Inflammatory macrophage treated with lipopolysaccharide for 4 hours (primary cell): ENCODE measurements around the gene CD84.
"Not testable (repeated sequence)": the region's sequence is repeated elsewhere in the genome, so short reads cannot be mapped to it uniquely, and the experiment has no call there.

Experiments
- DNase-seq: peaks from one replicate; pipeline ENCODE4 v3.0.0-alpha.2; 2020

Gene CD84

DNA sequence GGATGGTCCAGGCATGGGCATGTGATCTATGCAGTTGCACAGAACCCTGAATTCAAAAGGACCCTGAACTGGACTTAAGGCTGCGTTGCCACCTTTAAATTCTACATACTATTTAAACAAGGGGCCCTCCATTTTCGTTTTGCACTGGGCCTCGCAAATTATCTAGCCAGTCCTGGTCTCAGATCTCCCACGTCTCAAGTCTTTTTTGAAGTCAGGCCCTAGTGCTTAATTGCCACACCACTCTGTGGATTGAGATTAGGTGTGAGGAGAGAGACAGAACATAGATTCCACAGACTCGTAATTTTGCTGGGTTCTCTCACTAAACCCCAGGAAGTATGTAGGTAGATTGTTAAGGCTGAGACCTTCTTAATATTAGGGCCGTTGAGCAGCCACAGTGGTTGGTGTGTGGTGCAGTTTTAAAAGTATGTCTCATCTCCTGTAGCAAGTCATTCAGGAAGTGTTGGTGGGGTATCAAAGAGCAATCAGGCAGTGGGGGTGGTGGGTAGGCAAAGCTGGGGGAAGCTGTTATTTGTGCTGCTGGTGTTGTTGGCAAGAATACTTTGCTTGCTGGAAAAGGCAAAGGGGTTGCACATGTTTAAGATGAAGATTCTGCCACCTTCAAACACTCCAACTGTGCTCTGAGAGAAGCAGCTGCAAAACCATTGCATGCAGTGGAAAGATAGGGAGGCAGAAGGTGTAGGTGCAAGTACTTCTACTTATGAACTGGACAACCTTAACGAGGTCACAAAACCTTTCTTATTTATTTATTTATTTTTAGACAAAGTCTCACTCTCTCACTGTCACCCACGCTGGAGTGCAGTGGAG lies 11.2 kb downstream of the CD84 start:
- DNase-seq = peak; percentile 55

DNA sequence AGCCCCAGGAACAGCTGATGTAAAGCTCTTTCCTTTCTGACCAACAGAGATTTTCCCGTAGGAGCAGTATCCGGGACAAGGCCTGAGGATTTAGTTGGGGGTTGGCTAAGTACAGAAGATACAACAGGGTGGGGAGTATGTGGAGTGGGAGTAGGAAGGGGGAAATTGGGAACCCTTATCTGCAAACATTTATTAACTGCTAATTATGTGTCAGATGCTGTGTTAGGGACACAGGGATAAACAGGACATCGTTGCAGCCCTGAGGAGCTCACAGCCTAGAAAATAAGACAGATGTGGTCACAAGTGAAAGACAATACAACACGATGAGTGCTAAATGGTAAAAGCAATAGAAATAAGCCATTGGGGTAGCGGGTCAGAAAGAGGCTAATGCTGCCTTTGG lies 12.0 kb downstream of the CD84 start:
- no peak for DNase-seq

DNA sequence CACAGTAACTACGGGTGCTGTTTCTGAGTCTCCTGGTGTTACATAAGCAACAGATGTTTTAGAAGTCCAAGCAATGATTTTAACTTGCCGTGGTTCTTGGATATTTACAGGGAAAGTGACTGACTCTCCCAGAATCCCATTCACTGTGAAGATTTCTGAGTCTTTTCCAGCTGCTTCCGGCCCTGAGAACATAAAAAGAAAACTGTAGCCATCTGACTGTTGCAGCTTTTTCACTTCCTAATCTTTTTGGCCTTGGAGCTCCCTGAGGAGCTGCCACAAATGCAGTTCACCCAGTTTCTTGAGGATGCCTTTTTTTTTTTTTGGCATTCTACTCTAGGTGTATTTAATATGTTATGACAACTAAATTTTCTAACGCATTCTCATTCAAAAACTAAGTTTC lies 13.7 kb downstream of the CD84 start:
- peak; percentile 30 for DNase-seq

DNA sequence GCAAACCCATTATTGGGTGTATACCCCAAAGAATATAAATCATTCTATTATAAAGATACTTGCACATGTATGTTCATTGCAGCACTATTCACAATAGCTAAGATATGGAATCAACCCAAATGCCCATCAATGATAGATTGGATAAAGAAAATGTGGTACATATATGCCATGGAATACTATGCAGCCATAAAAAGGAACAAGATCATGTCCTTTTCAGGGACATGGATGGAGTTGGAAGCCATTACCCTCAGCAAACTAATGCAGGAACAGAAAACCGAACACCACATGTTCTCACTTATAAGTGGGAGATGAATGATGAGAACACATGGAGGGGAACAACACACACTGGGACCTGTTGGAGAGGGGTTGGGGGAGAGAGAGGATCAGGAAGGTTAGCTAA lies 16.1 kb downstream of the CD84 start:
- not testable (repeated sequence) for DNase-seq

DNA sequence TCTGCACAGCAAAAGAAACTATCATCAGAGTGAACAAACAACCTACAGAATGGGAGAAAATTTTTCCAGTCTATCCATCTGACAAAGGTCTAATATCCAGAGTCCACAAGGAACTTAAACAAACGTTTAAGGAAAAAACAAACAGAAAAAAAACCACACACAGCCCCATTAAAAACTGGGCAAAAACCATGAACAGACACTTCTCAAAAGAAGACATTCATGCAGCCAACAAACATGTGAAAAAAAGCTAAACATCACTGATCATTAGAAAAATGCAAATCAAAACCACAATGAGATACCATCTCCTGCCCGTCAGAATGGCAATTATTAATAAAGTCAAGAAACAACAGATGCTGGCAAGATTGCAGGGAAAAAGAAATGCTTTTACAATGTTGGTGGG lies 16.6 kb downstream of the CD84 start:
- DNase-seq = not testable (repeated sequence)

DNA sequence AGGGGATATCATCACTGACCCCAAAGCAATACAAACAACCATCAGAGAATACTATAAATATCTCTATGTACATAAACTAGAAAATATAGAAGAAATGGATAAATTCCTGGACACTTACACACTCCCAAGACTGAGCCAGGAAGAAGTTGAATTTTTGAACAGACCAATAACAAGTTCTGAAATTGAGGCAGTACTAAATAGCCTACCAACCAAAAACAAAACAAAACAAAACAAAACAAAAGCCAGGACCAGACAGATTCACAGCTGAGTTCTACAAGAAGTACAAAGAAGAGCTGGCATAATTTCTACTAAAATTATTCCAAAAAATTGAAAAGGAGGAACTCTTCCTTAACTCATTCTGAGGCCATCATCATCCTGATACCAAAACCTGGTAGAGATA lies 18.5 kb downstream of the CD84 start:
- no peak for DNase-seq

DNA sequence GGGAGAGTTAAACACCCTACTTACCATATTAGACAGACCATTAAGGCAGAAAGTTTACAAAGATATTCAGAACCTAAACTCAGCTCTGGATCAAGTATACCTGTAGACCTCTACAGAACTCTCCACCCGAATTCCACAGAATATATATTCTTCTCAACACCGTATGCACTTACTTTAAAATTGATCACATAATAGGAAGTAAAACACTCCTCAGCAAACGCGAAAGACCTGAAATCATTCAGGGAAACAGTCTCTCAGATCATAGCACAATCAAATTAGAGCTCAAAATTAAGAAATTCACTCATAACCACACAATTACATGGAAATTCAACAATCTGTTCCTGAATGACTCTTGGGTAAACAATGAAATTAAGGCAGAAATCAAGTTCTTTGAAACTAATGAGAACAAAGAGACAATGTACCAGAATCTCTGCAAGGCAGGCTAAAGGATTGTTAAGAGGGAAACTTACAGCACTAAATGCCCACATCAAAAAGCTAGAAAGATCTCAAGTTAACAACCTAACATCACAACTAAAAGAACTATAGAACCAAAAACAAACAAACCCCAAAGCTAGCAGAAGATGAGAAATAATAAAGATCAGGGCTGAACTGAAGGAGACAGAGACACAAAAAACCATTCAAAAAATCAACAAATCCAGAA lies 19.1 kb downstream of the CD84 start:
- DNase-seq = no peak

DNA sequence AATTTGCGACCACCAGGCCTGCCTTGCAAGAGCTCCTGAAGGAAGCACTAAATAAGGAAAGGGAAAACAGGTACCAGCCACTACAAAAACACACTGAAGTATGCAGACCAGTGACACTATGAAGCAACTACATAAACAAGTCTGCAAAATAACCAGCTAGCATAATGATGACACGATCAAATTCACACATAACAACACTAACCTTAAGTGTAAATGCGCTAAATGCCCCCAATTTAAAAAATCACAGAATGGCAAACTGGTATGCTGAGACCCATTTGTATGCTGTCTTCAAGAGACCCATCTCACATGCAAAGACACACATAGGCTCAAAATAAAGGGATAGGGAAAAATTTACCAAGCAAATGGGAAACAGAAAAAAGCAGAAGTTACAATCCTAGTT lies 19.9 kb downstream of the CD84 start:
- DNase-seq = not testable (repeated sequence)

DNA sequence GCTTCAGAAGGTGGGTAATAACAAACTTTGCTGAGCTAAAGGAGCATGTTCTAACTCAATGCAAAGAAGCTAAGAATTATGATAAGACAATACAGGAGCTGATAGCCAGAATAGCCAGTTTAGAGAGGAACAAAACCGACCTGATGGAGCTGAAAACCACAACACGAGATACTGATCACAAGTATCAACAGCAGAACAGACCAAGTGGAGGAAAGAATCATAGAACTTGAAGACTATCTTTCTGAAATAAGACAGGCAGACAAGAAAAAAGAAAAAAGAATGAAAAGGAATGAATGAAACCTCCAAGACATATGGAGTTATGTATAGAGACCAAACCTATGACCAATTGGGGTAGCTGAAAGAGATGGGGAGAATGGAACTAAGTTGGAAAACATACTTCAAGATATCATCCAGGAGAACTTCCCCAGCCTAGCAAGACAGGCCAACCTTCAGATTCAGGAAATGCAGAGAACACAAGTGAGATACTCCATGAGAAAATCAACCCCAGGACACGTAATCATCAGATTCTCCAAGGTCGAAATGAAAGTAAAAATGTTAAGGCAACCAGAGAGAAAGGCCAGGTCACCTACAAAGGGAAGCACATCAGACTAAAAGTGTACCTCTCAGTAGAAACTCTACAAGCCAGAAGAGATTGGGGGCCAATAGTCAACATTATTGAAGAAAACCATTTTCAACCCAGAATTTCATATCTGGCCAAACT lies 20.5 kb downstream of the CD84 start:
- no peak for DNase-seq

DNA sequence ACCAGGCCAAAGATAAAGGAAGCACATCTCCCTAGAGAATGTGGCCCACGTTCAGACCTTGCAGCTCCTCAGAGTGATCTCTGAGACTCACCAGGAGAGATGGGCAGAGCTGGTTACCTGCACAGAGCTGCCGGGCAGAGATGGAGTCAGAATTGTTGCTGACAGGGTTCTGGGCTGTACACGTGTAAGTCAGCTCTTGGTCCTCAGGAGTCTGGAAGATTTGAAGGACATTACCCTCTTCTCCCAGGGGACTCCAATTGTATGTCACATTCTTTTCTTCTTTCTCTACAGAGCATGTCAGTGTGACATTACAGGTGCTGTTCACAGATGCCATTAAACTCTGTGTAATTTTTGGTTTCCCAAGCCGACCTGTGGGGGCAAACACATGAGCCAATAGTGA lies 25.5 kb downstream of the CD84 start:
- DNase-seq = no peak

DNA sequence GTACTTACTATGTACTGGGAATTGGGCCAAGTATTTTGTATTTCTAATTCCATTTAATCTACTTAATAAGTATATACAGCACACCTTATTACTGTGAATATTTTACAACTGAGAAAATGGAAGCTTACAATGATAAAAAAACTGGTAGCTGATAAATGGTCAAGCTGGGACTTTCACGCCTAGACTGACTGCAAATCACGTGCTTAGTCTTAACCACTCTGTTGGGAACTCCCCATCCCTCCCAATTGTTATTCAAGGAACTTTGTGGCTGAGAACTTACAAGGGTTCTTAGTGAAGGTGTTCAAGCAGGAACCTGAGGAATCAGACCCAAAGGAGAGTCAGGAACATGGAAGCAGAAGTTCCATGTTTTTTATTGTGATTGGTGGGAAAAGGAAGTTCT lies 26.9 kb downstream of the CD84 start:
- DNase-seq = no peak

DNA sequence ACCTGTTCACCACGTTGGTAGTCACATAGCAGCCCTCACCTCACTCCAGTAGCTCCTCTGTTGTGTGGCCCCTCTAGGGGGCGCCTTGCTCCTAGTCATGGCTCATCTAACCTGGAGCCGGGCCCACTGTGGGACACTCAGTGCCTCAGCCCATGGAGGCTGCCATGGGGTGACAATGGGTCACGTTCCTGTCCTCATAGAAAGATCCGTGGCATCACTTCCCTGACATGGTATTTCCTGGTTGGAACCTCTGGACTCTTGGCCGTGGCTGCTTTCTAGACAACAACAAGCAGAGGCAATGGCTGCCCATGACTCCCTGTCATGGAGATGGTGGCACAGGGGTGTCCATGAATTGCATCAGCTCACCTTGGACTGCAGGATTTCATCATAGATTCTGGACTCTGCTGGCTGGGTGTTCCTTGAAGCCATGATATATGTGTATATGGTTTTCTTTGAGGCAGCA lies 28.7 kb downstream of the CD84 start:
- DNase-seq = no peak

DNA sequence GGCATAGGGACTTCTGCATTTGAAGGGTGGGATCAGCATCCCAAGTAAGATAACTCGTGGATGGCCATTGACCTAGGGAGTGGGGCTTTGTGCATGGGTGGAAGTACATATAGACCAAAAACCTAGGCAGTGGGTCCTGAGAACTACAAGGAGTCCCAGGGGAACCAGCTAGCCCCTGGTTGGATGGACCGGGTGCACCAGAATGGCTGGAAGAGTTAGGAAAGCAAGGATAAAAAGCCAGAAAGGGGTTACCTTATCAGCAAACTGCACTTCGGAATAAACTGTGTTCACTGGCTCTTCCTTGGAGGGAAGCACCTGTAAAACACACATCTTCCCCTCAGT lies 29.7 kb downstream of the CD84 start:
- DNase-seq = no peak

DNA sequence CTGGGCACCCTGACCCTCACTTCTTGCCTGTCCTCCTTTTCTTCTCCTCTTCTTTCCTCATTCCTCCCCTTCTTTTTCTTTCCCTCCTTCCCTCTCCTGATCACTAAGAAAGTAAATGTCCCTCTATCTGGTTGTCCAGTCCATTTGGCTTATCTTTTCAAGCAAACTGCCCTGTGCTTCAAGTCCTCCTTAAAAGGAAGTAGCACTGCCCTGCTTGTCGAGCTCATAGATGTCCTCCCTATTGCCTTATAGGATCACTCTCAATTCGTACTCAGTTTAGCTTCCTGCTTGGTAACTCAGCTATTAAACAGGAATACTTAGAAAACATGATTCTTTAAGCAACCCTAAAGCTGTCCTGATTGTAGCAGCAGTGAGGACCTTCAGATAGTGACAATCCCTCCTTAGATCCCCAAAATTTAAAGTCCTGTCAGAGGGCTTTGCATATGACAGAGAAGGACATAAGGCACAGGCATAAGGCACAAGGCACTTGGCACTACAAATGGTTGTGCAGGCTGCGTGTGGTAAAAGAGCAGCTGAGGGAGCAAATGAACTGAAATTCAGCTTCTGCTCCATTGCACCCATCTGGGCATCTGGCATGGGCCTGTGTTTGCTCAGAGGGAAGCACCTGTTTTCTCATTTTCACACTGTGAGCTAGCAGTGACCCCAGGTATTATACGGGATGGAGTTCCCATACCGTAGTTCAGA lies 30.2 kb downstream of the CD84 start:
- DNase-seq = no peak

DNA sequence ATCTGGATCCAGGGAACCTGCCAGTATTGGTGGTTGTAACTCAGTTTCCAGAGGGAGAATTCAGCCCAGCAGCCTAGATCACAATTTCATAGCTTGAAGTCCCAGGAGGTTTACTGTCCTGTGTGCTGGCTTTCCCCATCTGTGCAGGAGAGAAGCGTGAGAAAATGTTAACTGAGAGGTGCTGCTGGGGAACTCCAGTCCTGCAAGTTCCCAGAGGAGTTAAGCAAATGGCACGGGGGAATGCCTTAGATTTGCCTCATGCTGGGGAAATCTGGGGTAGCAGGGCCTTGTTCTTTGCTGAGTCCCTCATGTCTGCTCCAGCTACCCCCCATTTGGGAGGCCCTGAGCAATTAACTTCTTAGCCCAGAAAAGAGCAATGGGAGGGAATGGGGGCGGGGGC lies 31.1 kb downstream of the CD84 start:
- DNase-seq = peak; percentile 65

DNA sequence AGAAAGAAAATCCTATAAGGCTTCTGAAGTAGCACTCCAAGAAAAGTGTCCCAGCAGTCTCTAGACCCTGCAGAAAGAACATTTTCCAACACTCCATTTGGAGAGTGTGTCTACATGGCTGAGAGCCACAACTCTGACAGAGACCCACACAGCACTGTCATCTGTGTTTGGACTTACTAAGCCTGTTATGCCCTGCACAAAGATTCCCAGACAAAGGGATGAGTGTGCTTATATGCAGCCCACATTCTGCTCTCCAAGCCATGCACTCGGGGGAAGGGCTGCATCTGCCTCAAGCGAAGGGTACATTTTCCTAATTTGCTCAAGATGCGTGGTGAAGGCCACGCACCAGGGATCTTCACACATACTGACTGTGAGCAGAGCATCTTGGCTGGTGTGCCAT lies 31.9 kb downstream of the CD84 start:
- no peak for DNase-seq

DNA sequence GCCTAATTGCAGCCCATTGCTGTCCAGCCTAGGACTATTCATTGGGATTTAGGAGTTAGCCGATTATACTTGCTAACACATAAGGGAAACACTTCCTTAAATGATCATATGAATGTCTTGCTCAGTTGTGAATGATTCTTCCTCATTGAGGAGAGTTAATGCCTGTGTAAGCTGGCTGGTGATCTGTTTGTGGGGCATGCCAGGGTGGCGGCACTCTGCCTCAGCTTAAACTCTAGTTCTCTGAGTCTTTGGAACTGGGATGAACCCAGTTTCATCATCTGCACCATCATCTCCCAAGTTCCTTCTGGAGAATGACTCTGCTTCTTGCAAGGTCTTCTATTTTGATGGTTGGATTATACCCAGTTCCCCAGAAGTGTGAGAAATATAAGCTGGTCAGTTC lies 32.4 kb downstream of the CD84 start:
- peak; percentile 93 for DNase-seq

DNA sequence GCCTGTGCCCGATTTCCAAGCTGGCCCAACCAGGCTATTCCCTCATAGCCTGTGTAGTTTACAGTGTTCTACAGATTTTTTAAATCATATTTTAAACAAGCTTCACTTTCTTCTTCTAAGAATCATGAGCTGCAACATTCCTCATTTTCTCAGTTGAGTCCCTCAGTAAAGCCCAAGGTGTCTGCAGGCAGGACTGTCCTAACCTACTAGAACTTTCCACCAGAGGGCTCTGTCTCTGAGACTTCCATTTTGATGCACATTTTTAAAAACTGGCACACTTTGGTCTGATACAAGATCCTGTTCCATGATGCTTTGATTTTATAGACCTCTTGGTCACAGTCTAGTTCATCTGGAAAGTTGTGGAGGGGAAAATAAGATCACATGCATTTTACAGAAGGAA lies 34.6 kb downstream of the CD84 start:
- peak; percentile 60 for DNase-seq

DNA sequence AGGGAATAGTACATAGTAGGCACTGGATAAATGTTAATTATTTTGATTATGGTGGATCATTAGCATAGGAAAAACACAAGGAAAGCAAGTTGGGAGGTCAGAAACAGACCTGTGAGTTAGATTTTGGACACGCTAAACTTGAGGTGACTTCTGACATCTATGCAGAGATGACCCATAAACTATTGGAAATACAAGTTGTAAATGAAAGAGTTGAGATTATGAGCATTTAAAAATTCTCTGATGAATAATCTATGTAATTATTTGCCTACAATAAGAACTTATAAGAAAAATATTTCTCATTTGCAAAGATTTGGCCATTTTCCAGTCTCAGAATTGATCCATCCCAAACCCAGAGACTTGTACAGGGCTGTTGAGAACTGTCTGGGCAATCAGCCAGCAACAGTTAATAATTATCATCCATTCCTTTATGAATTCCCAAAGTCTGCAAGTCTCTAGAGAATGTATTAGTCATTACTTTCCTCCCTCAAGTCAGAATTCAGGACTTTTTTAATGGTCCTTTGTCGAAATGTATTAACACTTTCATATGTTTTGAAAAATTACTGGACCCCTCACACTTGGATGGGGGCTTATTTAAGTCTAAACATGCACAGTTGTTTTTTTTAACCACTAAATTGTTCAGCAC lies 36.9 kb downstream of the CD84 start:
- DNase-seq = no peak

DNA sequence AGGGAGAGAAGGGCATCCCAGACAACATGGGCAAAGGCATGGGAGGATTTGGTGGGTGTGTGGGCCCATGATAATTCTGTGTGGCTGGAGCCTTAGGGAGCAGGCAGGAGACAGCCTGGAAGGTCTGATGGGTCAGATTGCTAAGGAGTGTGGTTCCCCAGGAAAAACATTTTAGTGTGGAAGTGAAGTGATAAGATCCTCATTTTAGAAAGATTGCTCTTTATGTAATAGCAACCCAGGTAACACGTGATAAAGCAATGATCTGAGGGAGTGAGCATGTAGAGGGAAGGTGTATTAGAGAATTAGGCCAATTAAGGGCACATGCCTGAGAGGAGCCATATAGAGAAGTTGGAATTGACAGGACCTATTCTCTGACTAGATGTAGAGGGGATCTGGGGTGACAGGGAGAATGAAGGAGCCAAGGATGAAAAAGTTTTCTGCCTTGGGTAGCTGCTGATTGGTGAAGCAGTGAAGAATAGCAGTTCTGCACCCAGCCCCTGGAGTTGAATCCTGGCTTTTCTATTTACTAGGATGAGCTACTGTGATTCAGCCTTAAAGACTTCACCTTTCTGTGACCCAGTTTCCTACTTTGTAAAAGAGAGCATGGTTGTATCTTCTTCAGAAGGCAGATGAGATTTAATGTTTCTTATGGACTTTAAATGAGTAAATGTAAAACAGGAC lies 37.5 kb downstream of the CD84 start:
- no peak for DNase-seq

DNA sequence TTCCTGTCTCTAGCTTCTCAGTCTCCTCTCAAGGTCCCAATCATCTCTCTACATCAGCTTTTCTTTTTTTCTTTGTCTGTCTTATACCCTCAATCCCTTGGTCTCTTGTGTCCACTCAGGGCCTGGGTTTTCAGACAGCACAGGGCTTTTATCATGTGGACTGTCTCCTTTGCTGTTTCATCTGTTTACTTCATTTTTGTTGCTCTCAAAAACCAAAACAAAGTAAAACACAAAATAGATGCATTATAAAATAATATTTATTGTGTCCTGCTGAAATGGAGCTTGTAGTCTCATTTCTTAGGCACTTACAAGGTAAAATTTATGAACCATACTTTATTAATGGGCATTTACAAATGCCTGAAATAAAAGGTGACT lies 38.5 kb downstream of the CD84 start:
- DNase-seq = no peak
